Nephron (organoid): ENCODE data around the gene MGMT.

Source experiments
- H3K27ac Mint-ChIP-seq, 3 experiments: 2 replicates each; pipeline ENCODE4 v1.8.0; 2020; ENCODE audit warnings: mixed read lengths in 3 of 3, mild to moderate bottlenecking in 2 of 3, moderate library complexity in 1 of 3
- H3K27me3 Mint-ChIP-seq: 2 replicates; pipeline ENCODE4 v1.8.0; 2021; ENCODE audit warnings: low read depth, mild to moderate bottlenecking, moderate library complexity, mixed read lengths
- H3K36me3 Mint-ChIP-seq: 2 replicates; pipeline ENCODE4 v1.8.0; 2020; ENCODE audit warnings: low read depth, mixed read lengths
- H3K4me1 Mint-ChIP-seq: 2 replicates; pipeline ENCODE4 v1.8.0; 2020; ENCODE audit warnings: mixed read lengths
- H3K4me3 Mint-ChIP-seq, 3 experiments: 2 replicates each; pipeline ENCODE4 v1.8.0; 2020; ENCODE audit warnings: mild to moderate bottlenecking in 3 of 3, mixed read lengths in 3 of 3, moderate library complexity in 2 of 3
- H3K9me3 Mint-ChIP-seq: 2 replicates; pipeline ENCODE4 v1.8.0; 2020; ENCODE audit warnings: mixed read lengths
- TF ChIP-seq, protein P1 (sequence below), 3 experiments: fragments of 200-600 bp; sonication (generic); IDR thresholded peaks; one replicate each; pipeline ENCODE4 v1.5.0; 2021; ENCODE audit warnings: antibody characterized with exemption in 3 of 3; ENCODE audit not compliant: unreplicated experiment in 3 of 3

MGMT gene

DNA sequence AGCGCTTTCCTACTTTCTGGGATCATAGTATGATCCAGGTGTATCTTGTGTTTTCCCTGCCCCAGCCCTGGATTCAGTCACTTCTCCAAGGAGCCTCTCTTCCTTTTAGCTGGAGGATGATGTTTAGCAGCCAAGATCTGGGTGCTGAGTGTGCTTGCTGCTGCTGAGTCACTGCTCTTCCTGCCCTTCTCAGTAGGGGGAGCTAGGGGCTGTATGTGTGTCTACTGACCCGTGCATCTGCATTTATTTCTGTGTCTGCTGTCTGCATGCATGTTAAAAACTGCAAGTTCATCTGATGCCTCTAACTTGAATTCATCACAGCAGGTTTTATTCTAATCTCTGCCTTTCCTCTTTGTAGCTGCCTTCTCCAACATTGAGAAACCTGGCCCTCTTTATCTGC, 31.6 kb downstream of the MGMT start:
- Mint-ChIP-seq H3K4me3 (no peak overlapping the region), H3K36me3 (peaks cover 42% of the 10 kb centered on the region), H3K27me3 (peaks cover 9% of the 10 kb centered on the region)

DNA sequence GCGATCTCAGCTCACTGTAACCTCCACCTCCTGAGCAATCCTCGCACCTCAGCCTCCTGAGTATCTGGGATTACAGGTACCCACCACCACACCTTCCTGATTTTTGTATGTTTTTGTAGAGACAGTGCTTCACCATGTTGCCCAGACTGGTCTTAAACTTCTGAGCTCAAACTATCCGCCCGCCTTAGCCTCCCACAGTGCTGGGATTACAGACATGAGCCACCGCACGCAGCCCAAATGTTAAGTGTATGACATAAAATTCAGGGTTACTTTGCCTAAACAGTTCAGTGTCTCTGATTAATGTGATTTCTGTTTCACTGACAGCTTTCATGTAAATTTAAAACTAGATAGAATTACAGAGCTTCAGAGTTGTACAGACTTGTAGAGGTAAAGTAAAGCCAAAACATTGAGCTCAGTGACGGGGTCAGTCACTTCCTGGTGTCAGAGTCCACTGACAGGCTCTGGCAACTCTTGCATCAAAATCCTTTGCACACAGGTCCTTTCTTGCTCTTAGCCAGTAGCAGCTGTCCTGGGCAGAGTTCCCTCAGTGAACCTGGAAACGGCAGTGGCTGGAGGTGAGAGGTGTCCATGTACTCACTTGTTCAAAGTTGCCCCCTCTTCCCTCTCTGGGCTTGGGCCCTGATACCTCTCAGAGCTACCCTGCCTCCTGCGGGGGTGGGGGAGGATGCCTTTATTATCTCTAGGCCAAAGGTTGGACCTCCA, 33.7 kb downstream of the MGMT start:
- Mint-ChIP-seq H3K27ac (no peak overlapping the region), H3K9me3 (peaks cover 13% of the 10 kb centered on the region), H3K36me3 (peaks cover 34% of the 10 kb centered on the region), H3K27me3 (peaks cover 13% of the 10 kb centered on the region), H3K4me1 (peaks cover 35% of the 10 kb centered on the region), H3K4me3 (no peak overlapping the region)
- TF ChIP-seq, protein P1, sequence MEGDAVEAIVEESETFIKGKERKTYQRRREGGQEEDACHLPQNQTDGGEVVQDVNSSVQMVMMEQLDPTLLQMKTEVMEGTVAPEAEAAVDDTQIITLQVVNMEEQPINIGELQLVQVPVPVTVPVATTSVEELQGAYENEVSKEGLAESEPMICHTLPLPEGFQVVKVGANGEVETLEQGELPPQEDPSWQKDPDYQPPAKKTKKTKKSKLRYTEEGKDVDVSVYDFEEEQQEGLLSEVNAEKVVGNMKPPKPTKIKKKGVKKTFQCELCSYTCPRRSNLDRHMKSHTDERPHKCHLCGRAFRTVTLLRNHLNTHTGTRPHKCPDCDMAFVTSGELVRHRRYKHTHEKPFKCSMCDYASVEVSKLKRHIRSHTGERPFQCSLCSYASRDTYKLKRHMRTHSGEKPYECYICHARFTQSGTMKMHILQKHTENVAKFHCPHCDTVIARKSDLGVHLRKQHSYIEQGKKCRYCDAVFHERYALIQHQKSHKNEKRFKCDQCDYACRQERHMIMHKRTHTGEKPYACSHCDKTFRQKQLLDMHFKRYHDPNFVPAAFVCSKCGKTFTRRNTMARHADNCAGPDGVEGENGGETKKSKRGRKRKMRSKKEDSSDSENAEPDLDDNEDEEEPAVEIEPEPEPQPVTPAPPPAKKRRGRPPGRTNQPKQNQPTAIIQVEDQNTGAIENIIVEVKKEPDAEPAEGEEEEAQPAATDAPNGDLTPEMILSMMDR (IDR thresholded peaks at IDR 0.05; ENCODE audit: unreplicated experiment in 3 of 3): no peak

More for the DNA sequence above, 31.6 kb downstream of the MGMT start:
- TF ChIP-seq, protein P1 (IDR thresholded peaks at IDR 0.05; ENCODE audit: unreplicated experiment in 3 of 3): no peak
- Mint-ChIP-seq H3K27ac (no peak overlapping the region), H3K4me1 (peaks cover 39% of the 10 kb centered on the region), H3K9me3 (peaks cover 18% of the 10 kb centered on the region)

DNA sequence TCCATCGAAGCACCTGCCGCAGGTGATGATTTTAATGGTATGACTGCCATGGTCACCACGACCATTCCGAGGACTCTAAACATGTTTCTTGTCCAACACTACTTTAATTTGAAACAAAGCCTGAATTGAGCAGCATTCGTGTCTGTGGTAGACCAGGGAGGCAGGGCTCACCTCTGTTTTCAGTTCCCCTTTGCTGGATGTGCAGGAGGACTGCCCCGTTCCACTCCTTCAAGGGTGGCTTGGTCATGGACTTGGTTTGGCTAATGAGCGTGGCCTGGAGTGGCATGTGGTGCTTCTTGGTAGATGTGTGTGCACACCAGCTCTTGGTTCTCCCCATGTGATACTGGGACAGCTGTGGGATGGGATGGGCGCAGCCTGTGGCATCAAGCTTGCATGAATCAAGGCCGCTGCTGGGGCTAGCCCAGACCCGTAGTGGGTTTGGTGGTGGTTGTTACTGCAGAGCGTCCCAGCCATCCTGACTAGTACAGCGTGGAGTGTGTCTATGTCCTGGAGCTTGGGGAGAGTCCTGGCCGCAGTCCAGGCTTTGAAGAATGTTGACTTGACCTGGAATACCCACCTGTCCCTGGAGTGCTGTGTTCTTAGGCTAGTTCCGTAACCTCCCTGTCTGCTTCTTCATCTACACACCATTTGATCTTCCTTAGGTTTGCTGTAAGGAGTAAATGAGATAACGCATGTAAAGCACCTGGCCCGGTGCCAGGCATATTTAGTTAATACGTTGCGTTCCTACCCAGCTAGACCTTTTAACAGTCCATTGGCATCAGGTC, 34.8 kb downstream of the MGMT start:
- peaks cover 26% of the 10 kb centered on the region for H3K4me1 Mint-ChIP-seq
- peaks cover 13% of the 10 kb centered on the region for H3K27me3 Mint-ChIP-seq
- H3K36me3 Mint-ChIP-seq: peaks cover 38% of the 10 kb centered on the region

DNA sequence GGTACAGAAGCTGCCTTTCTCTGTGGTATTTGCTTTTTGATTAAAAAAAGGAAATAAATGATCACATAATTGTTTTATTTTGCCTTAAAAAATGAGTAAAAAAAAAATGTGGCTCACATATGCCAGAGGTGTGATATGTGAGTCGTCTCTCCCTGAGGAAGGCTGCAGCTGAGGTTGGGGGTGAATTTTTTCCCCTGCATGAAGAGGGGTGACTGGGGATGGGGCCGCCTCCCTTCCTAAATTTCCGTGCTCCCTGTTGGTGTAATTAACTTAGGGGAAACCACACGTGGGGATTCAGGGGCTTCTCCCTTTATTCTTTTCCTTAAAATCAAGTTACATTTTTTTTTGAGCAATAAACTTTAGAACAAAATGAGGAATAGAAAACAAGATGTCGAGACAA, 35.4 kb downstream of the MGMT start:
- Mint-ChIP-seq H3K4me3 (no peak overlapping the region), H3K27me3 (peaks cover 13% of the 10 kb centered on the region), H3K27ac (no peak overlapping the region), H3K36me3 (peaks cover 32% of the 10 kb centered on the region), H3K4me1 (peaks cover 29% of the 10 kb centered on the region), H3K9me3 (peaks cover 17% of the 10 kb centered on the region)
- TF ChIP-seq, protein P1 (IDR thresholded peaks at IDR 0.05; ENCODE audit: unreplicated experiment in 3 of 3): no peak

More for the DNA sequence above, 34.8 kb downstream of the MGMT start:
- H3K4me3 Mint-ChIP-seq: no peak overlapping the region
- peaks cover 17% of the 10 kb centered on the region for H3K9me3 Mint-ChIP-seq
- TF ChIP-seq, protein P1 (IDR thresholded peaks at IDR 0.05; ENCODE audit: unreplicated experiment in 3 of 3): no peak
- H3K27ac Mint-ChIP-seq: no peak overlapping the region

DNA sequence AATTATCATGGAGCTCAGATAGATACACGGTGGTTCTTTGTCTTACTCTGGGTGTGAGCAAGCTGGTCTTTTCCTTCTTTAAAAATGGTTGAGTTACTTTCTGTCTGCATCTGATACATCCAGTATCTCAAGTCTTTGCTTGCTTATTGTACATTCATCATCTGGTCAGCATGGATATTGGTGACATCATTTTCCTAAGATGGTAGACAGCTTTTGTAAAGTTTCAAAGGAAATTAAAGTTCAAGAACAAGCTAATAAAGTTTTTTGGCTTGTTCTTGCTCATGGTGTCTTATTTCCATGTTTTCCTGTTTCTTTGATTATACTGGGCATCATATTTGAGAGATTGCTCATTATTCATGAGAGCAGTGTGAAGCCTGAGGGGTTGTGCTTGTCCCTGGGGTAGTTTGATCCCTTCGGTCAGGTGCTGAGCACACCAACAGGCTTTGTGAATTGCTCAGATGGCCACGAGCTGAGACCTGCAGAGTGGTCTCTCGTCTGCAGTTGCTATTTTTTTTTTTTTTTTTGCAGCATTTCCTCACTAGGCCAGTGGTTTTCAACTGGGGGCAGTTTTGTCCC, 38.5 kb downstream of the MGMT start:
- Mint-ChIP-seq H3K4me1 (peaks cover 39% of the 10 kb centered on the region), H3K27me3 (peaks cover 7% of the 10 kb centered on the region), H3K4me3 (no peak overlapping the region), H3K9me3 (peaks cover 9% of the 10 kb centered on the region), H3K36me3 (peaks cover 13% of the 10 kb centered on the region), H3K27ac (no peak overlapping the region)
- TF ChIP-seq, protein P1 (IDR thresholded peaks at IDR 0.05; ENCODE audit: unreplicated experiment in 3 of 3): no peak
